HCT116 (cell line): Measurements from ENCODE around the gene HSPG2. TPM values are rescaled to one million over a fixed set of nuclear protein-coding genes. Genes with fewer than 3 reads are reported as not detected.
A peak's percentile ranks its signal among the peaks of the same experiment; 100 is the strongest.

Experiments used
- ATAC-seq: fragments of 200-7000 bp; cut with Tn5 transposase; 2 replicates; pipeline ENCODE4 v1.9.1; 2020; ENCODE audit warnings: mild to moderate bottlenecking, moderate library complexity
- BruUV-seq: library from RNA; stranded (reverse); fragments of 400-500 nt; replicated peaks from 2 replicates; lab custom pipeline; 2021; lab: Mats Ljungman, UMichigan
- CTCF ChIA-PET: fragments of 300-600 bp; sonication (Branson Sonifier 250); formaldehyde crosslinking; loops from one replicate; lab custom pipeline; 2021; ENCODE audit warnings: antibody characterized with exemption; lab: Charles Lee
- POLR2A ChIA-PET: fragments of 300-600, 350-600 bp; sonication (Branson Sonifier 250); formaldehyde crosslinking; loops from one replicate; lab custom pipeline; 2021; ENCODE audit warnings: antibody characterized with exemption; lab: Charles Lee
- RAD21 ChIA-PET, 2 experiments: fragments of 300-600 bp; sonication (Branson Sonifier 250); formaldehyde crosslinking; loops; one replicate each; lab custom pipeline; 2023; ENCODE audit warnings: low total read pairs in 2 of 2; ENCODE audit not compliant: uncharacterized antibody in 2 of 2, unreplicated experiment in 2 of 2, low non-redundant PET in 1 of 2; lab: Charles Lee
- DNase-seq: peaks from one replicate; pipeline ENCODE4 v3.0.0-alpha.2; 2010; ENCODE audit warnings: low read depth, low spot score
- H2AFZ ChIP-seq: fragments of 200-600 bp; shearing (Covaris generic), sonication (generic); 2 replicates; pipeline ENCODE4 v1.6.1; 2017; ENCODE audit warnings: low read depth, mixed run types, mixed read lengths, antibody characterized with exemption, low read length; ENCODE audit not compliant: poor library complexity, severe bottlenecking
- H3K27ac ChIP-seq: 2 replicates; pipeline ENCODE4 v1.5.1; 2012; ENCODE audit warnings: low read depth, low read length
- H3K27me3 ChIP-seq: fragments of 200-600 bp; sonication (generic); 2 replicates; pipeline ENCODE4 v1.6.1; 2016; ENCODE audit warnings: mixed run types, low read length, mixed read lengths; ENCODE audit not compliant: insufficient read depth
- H3K36me3 ChIP-seq, 2 experiments: fragments of 200-500 bp in 1 of 2; fragments of 200-600 bp in 1 of 2; sonication (Bioruptor generic) in 1 of 2; sonication (generic) in 1 of 2; 2 replicates each; pipeline versions ENCODE4 v1.5.1 to v1.6.1; 2014 to 2016; ENCODE audit warnings: low read length in 2 of 2, inconsistent platforms in 1 of 2, mixed read lengths in 1 of 2, mixed run types in 1 of 2; ENCODE audit not compliant: insufficient read depth in 2 of 2, control insufficient read depth in 1 of 2
- H3K4me1 ChIP-seq, 2 experiments: fragments of 200-600 bp in 1 of 2; sonication (generic) in 1 of 2; 2 replicates each; pipeline versions ENCODE4 v1.5.1 to v1.6.1; 2012 to 2017; ENCODE audit warnings: low read length in 2 of 2, inconsistent platforms in 1 of 2, mild to moderate bottlenecking in 1 of 2, mixed read lengths in 1 of 2, mixed run types in 1 of 2, moderate library complexity in 1 of 2; ENCODE audit not compliant: insufficient read depth in 2 of 2, control insufficient read depth in 1 of 2
- H3K4me2 ChIP-seq: fragments of 200-600 bp; sonication (generic); 2 replicates; pipeline ENCODE4 v1.6.1; 2017; ENCODE audit warnings: mixed run types, low read length, mixed read lengths
- H3K4me3 ChIP-seq, 2 experiments: fragments of 200-600 bp in 1 of 2; sonication (generic) in 1 of 2; replicated peaks in 1 of 2; 2 replicates each; pipeline ENCODE4 v1.5.1; 2011 to 2016; ENCODE audit warnings: low read length in 2 of 2, control low read depth in 1 of 2, low read depth in 1 of 2, mild to moderate bottlenecking in 1 of 2, mixed read lengths in 1 of 2, mixed run types in 1 of 2
- H3K79me2 ChIP-seq: fragments of 200-600 bp; sonication (generic); 2 replicates; pipeline ENCODE4 v1.6.1; 2017; ENCODE audit warnings: mild to moderate bottlenecking, mixed run types, low read length, moderate library complexity, mixed read lengths; ENCODE audit not compliant: insufficient read depth
- H3K9ac ChIP-seq: fragments of 200-600 bp; sonication (generic); 2 replicates; pipeline ENCODE4 v1.6.1; 2016; ENCODE audit warnings: low read length, mixed read lengths
- H3K9me2 ChIP-seq: fragments of 200-600 bp; sonication (generic), shearing (Covaris generic); 2 replicates; pipeline ENCODE4 v1.6.1; 2017; ENCODE audit warnings: mixed run types, mild to moderate bottlenecking, moderate library complexity; ENCODE audit not compliant: insufficient read depth
- H3K9me3 ChIP-seq, 2 experiments: fragments of 200-500 bp in 1 of 2; fragments of 200-600 bp in 1 of 2; sonication (Bioruptor generic) in 1 of 2; sonication (generic) in 1 of 2; 2 replicates each; pipeline ENCODE4 v1.6.1; 2014 to 2017; ENCODE audit warnings: low read length in 2 of 2, mixed read lengths in 2 of 2, inconsistent platforms in 1 of 2, low read depth in 1 of 2, mild to moderate bottlenecking in 1 of 2, mixed run types in 1 of 2, moderate library complexity in 1 of 2; ENCODE audit not compliant: control insufficient read depth in 1 of 2, insufficient read depth in 1 of 2
- H4K20me1 ChIP-seq: fragments of 200-600 bp; sonication (generic), shearing (Covaris generic); 2 replicates; pipeline ENCODE4 v1.6.1; 2017; ENCODE audit warnings: mixed run types, mild to moderate bottlenecking, moderate library complexity; ENCODE audit not compliant: insufficient read depth
- ELF1 ChIP-seq: IDR thresholded peaks from 2 replicates; pipeline ENCODE4 v1.6.1; 2012; ENCODE audit warnings: low read depth, borderline replicate concordance
- EZH2phosphoT487 ChIP-seq: fragments of 200-600 bp; IDR thresholded peaks from 2 replicates; pipeline ENCODE4 v1.6.1; 2018; ENCODE audit warnings: antibody characterized with exemption, borderline replicate concordance
- FOSL1 ChIP-seq: IDR thresholded peaks from 2 replicates; pipeline ENCODE4 v1.6.1; 2012; ENCODE audit warnings: low read depth
- JUND ChIP-seq: IDR thresholded peaks from 2 replicates; pipeline ENCODE4 v1.6.1; 2012
- POLR2AphosphoS5 ChIP-seq: IDR thresholded peaks from 2 replicates; pipeline ENCODE4 v1.6.1; 2011; ENCODE audit warnings: mild to moderate bottlenecking, low read depth, low read length, moderate library complexity
- intact Hi-C: fragments of 100-400 bp; cut with micrococcal nuclease; formaldehyde crosslinking; loops from 2 replicates; pipeline ENCODE4 v1.10.0; 2022
- total RNA-seq: library from RNA; stranded (reverse); gene quantifications from one replicate; pipeline ENCODE4 v1.2.1, GENCODE V29; 2021; ENCODE audit not compliant: unreplicated experiment
- TF ChIP-seq, protein P1 (sequence below): IDR thresholded peaks from 2 replicates; pipeline ENCODE4 v1.6.1; 2012

The HSPG2 gene
- total RNA-seq, 1 experiment from 2014 or later: 55.7 TPM

DNA sequence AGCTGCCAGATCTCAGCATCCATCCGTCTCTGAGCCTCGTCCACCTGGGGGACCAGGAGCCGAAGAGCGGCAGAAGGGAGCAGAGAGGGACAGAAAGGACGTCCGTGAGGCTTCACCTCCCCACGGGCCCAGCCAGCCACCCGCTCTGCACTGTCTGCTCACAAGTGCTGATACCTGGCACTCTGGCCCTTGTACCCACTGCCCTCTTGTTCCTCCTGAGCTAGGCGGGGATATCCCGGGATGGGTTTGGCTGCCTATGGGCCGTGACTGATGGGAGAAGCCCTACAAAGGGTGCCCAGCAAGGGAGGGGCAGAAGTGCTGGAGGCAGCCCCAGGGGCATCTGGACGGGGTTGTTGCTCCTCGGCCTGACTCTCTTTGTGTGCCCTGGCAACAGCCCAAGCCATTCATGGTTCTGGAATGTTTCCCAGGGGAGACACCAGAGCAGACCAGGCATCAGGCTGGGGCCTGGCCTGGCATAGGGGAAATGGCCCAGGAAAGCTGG is 67.4 kb downstream of the HSPG2 start:
- Histone ChIP-seq H3K9ac (no peak overlapping the region; the same call in 1 of the 2 replicates), H2AFZ (no peak overlapping the region), H3K9me3 (no peaks in the 10 kb centered on the region), H3K4me3 (no peak overlapping the region), H3K4me1 (peaks cover 20 to 30% of the 10 kb centered on the region in 2 experiments)
- BruUV-seq: no TSS peak
- ATAC-seq: peak; percentile 71
- TF ChIP-seq, protein P1, sequence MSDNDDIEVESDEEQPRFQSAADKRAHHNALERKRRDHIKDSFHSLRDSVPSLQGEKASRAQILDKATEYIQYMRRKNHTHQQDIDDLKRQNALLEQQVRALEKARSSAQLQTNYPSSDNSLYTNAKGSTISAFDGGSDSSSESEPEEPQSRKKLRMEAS: no peak
- TF ChIP-seq POLR2AphosphoS5 (0 out of 2 replicates have a peak, but pooled peaks have one; percentile 22), JUND (no peak; the same call in none of the 2 replicates), EZH2phosphoT487 (no peak)
- TF ChIP-seq, all 23 proteins: peak for 1
- H4K20me1 ChIP-seq: no peaks in the 10 kb centered on the region
- intact Hi-C loops: loop anchor here (5.0 kb wide), 1 partner anchor 93 kb away; no protein-coding TSS in a partner anchor
- CTCF ChIA-PET: no interaction called here
- H3K4me2 ChIP-seq: peak overlapping the region; percentile 50
- POLR2A ChIA-PET: interaction anchor here (0.7 kb wide), 1 partner anchor 1361 kb away, joined by 4 read pairs; no protein-coding TSS in a partner anchor
- H3K79me2 ChIP-seq: no peaks in the 10 kb centered on the region
- H3K9me2 ChIP-seq: no peaks in the 10 kb centered on the region
- RAD21 ChIA-PET: no interaction called here
- H3K36me3 ChIP-seq: no peaks in the 10 kb centered on the region; a peak in 1 of 4 replicates
- H3K27ac ChIP-seq: no peak overlapping the region
- DNase-seq: peak; percentile 18
- H3K27me3 ChIP-seq: no peaks in the 10 kb centered on the region

DNA sequence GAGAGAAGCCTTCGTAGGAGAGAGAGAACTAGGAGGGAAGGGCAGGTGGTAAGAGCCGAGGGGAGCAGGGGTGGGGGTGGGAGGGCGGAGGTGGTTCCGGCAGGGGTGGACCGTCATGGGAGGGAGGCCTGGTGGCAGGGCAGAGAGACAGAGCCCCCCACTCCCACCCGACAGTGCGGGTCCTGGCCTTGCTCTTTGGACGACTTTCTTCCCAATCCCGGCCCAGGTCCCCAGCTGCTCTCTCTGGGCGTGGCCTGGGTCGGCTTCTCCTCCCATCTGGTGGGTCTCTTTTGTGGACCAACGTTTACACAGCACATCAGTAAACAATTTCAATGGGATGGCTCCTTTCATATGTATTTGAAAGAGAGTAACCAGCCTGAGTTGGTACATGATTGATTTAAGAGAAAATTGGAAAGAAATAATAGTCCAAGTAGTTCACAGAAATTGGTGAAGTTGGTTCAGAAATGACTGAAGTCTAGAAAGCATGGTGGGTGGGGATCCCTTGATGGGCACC is 68.1 kb downstream of the HSPG2 start:
- POLR2A ChIA-PET: no interaction called here
- ATAC-seq (no peak), DNase-seq (no peak)
- H4K20me1 ChIP-seq: no peaks in the 10 kb centered on the region
- no peaks in the 10 kb centered on the region for H3K79me2 ChIP-seq
- no peak overlapping the region for H2AFZ ChIP-seq
- no peaks in the 10 kb centered on the region for H3K36me3 ChIP-seq
- peaks cover 20 to 30% of the 10 kb centered on the region in 2 experiments for H3K4me1 ChIP-seq
- BruUV-seq: no TSS peak
- intact Hi-C loops: no loop called here
- H3K27me3 ChIP-seq: no peaks in the 10 kb centered on the region
- RAD21 ChIA-PET: no interaction called here
- no peak overlapping the region for H3K9ac ChIP-seq
- H3K27ac ChIP-seq: no peak overlapping the region
- H3K9me2 ChIP-seq: no peaks in the 10 kb centered on the region
- no peaks in the 10 kb centered on the region for H3K9me3 ChIP-seq
- peak overlapping the region; percentile 50; the same call in 1 of the 2 replicates for H3K4me2 ChIP-seq
- TF ChIP-seq ELF1 (no peak), FOSL1 (no peak), JUND (no peak)
- CTCF ChIA-PET: no interaction called here
- no peak overlapping the region for H3K4me3 ChIP-seq
